Measurements from ENCODE around the gene CDH4.

CDH4 gene

DNA sequence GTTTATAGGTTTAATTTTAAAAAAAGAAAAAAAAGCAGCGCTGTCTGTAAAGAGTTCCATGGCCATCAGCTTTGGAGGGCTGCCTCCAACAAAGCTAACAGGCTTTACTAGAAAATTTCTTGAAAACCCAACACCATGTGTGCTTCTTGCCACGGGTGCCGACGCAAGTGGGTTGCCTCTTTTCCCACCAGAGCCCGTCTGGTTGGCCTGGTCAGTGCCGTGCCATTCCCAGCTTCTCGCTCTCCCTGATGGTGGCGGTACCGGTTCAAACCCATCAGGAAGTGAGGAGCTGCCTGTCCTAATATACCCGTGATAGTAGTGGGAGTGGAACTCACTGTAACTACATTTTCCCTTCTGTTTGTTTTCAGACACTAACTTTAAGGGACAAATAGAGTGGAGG, 73.7 kb downstream of the CDH4 start:
- no peak for DNase-seq (ENCODE audit: low read depth)

DNA sequence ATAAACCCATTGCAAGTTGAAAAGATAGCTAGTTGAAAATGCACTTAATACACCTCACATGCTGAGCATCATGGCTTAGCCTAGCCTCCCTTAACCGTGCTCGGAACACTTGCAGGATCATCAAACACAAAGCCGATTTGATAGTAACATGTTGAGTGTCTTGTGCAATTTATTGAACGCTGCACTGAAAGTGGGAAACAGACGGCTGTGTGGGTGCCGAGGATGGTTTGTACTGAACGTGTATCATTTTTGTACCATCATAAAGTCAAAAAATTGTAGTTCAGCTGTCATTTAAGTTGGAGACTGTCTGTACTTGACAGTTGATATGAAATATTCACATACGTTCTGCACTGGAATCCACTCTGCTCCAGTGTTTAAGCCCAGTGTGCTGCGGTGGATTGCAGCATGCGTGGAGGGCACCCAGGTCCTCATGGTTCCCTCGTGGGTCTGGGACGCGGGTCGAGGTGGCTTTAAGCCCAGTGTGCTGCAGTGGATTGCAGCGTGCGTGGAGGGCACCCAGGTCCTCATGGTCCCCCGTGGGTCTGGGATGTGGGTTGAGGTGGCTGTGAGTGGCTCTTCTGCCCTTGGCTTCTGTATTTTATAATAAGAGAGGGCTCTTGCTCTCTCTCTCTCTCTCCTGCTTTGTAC, 77.0 kb downstream of the CDH4 start:
- DNase-seq (ENCODE audit: low read depth), result no peak

DNA sequence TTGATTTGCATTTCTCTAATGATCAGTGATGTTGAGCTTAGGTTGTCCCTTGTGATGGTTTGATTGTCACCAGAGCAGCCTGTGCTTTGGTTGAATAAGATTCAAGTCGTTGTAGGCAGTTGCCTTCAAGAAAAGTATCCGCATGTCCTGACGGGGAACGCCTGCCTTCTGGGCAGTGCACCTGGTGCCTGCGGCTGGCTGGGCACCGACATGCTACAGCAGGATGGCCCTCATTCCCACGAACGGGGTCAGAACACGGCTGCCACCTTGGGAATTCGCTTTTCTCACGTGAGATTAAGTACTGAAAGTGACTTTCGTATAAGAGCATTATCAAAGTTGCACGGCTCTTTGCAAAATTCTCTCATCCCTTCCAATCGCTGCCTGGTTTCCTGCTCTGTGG, 78.4 kb downstream of the CDH4 start:
- DNase-seq (ENCODE audit: low read depth), result no peak

DNA sequence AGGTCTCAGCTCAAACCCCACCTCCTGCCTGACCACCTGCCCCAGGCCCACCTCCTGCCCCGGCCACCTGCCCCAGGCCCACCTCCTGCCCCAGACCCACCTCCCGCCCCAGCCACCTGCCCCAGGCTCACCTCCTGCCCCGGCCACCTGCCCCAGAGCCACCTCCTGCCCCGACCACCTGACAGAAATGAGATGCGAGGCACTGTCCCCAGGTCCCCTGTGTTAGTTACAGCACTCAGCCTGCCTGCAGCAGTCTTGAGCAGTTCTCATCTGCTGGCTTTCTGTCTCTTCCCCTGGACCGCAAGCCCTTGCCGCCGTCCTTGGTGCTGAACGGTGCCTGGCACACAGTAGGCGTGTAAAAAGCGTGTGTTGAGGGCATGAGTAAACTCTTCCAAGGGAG, 79.5 kb downstream of the CDH4 start:
- DNase-seq (ENCODE audit: low read depth), result no peak

DNA sequence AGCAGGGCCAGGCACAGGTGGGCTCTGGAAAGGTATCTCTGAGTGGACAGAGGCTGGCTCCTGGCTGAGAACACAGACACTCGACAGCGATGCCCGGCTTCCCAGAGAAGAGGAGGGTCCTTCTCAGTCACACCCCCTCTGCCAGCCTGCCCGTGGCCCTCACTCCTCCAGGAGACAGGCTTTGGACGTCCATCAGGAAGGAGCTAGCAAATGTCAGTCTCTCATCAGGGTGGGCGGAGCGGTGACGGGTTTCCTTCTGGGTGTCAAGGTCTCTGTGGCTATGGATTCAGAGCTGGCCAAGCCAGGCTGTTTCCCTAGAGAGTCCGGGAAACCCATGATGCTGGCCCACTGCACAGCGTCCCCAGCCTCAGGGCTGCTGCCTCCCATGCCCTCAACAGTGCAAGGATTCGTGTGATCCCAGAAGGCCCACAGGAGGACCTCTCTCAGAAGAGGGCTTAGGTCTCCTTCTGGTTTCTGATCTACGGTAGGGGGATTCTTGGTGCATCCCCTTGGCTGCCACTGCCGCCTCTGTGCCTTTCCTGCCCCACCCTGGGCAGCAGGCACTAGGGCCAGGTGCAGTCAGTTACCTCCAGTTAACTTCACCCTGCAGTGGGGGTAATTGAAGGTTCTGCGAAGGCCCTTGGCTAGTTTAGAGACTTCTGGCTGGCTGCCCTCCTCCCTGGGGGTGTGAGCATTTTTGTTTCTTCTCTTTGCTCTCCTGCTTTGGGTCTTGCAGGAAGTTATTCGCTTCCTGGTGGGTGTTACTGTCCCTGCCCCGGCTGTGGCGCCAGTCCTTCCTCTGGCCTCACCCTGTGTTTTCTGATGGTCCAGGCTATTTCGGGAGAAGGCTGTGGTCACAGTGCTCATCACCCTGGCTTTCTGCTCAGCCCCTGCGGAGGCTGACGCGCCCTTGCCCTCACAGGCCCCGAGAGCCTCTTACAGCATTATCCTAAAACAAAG, 80.2 kb downstream of the CDH4 start:
- no peak for DNase-seq (ENCODE audit: low read depth)

DNA sequence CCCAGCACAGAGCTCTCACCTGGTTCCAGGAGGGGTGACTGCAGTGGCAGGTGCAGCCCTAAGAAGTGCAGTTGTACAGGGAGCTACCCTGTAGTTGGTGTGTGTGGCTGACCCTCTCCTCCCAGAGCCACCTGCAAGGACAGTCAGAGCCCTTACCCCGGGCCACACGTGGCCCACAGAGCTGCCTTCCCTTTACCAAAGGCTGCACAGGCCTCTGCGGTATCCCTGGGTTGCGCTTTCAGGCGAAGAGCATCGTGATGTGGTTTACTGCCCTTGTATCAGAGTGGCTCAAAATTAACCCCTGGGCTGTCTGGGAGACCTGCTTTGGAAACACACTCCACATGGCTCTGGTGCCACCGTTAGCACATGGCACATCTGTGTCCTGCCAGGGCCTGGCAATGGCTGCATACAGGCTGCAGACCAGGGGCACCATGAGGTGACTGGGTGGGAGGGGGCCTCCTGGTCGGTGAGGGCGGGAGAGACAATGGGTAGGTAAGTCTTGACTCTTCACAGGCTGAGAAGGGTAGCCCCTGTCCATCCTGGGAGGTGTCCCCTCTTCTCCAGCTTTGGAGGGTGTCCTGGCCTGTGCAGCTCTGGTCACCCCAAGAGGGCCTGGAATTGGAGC, 81.5 kb downstream of the CDH4 start:
- no peak for DNase-seq (ENCODE audit: low read depth)

DNA sequence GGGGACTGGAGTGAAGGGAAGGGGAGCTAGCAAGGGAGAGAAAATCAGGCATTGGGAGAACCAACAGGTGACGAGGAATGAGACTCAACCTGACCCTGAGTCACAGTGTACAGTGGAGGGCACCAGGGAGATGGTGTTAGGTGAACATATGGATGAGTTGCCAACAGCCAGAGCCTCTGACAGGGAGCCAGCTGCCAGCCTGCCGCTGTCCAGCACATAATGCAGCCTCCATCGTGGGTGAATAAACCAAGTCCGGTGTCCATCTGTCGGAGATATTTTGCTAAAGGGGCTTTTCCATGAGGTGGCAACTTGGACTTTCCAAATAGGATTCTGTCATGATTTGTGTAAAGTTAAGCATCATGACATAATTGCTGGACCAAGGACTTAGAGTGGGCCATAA, 88.1 kb downstream of the CDH4 start:
- no peak for DNase-seq (ENCODE audit: low read depth)

DNA sequence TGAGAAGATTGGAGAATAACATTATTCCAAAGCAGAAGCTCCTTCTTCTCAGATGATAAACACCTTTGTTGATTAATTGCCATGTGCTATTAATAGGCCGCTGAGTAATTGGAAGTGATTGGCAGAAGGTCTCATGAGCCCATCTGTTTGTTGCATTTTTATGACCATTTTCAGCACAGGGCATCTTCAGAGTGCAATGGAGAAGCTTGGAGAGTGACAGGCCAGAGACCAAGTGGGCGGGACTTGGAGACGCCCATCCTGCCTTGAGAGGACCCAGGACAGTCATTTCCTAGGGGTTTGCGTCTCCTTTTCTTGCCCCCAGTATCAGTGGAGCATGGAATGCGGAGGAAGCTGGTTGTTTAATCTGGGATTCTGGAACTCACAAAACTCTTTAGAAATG, 89.5 kb downstream of the CDH4 start:
- no peak for DNase-seq (ENCODE audit: low read depth)

DNA sequence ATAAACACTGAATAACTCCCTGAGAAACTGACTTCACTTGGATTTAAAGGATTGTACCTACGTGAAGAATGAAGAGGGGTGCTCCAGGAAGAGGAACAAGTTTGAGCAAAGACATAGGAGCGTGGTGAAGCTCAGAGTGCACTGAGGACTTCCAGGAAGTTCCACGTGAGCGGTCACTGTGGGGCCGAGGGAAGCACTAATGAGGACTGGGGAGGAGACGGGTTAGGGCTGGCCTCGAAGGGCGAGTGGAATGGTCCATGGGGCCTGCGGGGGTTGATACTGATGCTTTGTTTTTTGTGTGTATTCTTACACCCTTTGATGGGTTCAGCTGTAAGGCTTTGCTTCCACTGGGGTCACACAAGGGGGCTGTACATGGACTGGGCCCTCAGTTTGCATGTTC, 91.9 kb downstream of the CDH4 start:
- DNase-seq (ENCODE audit: low read depth), result no peak

DNA sequence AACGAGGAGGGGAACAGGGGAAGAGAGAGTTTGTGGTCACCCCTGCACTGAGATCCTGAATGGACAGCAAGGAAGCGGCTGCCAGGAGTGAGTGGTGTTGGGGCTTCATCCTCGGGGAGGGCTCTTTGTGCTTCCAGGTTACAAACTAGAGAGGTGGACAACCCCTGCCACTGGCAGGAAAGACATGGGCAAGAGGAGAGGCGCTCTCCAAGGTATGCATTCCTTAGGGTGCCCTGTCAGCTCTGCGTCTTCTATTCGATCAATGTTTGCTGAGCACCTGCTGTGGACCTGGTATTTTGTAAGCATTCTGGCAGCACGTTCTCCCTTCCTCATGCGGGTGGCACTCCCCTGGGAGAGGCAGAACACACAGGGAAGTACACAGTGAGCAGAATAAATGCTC, 93.6 kb downstream of the CDH4 start:
- no peak for DNase-seq (ENCODE audit: low read depth)

DNA sequence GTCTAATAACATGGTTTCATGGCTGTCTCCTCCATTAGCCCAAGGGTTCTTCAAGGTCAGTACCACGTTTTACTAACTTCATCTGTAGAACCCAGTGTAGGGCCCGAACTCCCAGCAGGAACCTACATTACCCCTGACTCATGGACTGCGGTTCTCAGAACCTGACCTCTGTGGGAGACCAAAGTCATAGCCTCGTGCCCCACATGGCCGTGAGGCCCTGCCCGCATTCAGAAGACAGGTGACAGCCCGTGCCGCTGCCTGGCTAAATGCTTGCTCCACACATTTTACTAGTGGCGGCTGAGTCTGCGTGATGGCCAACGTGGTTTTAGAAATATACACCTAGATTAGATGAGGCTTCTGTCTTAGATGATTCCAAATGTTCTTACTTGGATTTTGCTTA, 94.9 kb downstream of the CDH4 start:
- no peak for DNase-seq (ENCODE audit: low read depth)

DNA sequence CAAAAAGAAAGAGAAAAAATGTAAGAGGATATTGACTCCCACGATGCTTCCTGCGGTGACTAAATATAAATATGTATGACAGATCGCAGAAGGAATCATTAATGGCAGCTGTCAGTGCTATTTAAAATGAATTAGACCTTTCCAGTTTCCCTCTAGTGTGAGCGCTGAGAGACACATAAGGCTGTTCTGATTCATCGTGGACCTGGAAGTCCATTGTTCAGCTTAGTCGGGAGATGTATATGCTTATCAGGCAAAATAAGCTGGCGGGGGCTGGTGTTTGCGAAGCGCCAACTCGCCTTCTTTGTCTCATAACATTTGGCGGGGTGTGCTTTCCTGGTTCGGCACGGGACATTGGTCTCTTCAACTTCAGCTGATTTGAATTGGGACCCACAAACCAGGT, 95.4 kb downstream of the CDH4 start:
- DNase-seq (ENCODE audit: low read depth), result no peak

DNA sequence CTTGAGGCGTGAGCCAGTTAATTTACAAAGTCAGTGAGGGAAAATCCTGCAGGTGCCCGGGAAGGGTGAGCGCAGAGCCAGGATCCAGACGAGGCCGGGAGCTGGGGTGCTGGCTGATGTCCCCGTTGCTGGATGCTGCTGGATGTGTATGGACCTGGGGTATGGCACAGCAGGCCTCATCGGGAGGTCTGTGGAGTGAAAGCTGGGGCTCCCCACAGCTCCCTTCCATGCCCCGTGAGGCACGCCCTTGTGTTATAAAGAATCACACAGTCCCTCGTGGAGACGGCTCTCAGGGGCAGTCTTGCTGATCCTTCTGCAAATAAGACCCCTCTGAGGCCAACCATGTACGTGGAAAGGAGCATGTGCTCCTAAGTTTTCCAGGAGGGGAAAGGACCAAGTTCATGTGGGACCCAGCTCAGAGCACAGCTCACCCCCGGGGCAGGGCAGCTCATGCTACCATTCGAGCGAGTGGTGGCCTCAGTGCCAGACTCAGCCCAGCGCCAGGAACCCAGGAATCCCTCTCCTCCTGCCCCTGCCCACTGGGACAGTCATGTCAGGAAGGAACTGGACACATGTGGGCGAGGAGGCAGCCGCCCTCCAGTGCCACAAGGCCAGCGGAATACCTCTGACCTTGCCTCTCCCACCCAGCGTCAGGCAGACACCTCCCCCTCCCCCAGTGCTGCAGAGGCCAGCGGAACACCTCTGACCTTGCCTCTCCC, 97.5 kb downstream of the CDH4 start:
- DNase-seq (ENCODE audit: low read depth), result no peak

DNA sequence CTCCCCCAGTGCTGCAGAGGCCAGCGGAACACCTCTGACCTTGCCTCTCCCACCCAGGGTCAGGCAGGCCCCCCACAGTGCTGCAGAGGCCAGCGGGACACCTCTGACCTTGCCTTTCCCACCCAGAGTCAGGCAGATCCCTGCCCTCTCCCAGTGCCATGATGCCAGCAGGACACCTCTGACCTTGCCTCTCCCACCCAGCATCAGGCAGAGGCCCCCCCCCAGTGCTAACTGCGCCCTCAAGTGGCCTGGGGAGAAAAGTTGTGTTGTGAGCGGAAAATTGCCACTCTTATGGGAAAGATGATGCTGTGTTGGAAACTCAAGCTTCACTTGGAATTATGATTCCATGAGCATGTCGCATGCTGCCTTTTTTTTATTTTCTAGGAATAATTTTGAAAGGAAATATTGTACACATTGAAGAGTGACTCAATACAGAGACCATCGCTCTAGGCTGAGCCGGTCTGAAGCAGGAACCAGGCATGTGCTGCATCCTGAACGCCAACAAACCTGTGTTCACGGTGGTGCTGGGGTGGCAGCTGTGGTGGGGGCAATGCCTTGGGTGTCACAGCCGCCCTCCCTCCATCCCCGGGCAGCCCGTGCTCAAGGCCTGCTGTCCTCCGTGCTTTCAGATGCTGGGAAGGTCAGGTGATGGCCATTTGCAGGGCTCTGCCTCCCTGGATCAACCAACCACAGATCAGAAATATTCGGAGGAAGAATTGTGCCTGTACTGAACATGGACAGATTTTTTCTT, 98.6 kb downstream of the CDH4 start:
- DNase-seq (ENCODE audit: low read depth), result no peak

DNA sequence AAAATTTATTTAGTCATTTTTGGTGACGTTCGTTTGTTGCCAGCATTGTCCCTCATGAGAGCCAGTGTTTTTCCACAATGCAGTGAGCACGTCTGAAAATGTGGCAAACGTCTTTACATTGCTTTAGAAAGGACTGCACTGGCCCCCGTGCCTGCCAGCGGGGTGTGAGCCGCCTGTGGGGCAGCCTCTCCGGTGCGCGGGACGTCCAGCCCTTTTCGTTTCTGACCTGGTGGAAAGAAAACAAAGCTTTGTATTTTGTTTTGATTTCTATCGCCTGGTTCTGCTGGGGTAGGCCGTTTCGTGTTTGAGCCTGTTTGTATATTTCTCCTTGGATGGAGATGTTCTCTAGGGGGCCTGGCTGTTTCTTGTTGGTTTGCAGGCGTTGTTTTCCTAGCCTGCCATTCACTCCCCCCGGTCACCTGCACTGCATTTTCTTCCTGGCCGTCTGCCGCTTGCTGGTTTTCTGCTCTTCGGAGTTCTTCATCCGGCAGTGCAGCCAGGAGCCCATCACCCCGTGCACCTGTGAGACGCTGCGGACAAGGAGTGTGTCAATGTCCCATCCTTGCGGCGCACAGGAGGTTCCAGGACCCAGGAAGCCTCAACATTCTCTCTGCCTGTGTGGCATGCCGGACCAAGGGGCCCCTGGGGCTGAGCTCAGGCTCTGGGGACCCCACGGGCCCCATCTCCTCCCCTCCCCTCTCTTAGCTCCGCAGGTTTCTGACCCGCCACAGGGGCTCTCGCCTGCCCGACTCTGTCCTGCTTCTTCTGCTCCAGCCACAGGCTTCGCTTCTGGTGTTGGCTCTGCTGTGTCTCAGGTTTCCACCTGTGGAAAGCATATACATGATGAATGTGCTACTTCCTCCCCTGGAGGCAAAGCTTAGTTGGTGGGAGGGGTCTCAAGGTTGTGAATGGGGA, 100.5 kb downstream of the CDH4 start:
- DNase-seq (ENCODE audit: low read depth), result no peak

DNA sequence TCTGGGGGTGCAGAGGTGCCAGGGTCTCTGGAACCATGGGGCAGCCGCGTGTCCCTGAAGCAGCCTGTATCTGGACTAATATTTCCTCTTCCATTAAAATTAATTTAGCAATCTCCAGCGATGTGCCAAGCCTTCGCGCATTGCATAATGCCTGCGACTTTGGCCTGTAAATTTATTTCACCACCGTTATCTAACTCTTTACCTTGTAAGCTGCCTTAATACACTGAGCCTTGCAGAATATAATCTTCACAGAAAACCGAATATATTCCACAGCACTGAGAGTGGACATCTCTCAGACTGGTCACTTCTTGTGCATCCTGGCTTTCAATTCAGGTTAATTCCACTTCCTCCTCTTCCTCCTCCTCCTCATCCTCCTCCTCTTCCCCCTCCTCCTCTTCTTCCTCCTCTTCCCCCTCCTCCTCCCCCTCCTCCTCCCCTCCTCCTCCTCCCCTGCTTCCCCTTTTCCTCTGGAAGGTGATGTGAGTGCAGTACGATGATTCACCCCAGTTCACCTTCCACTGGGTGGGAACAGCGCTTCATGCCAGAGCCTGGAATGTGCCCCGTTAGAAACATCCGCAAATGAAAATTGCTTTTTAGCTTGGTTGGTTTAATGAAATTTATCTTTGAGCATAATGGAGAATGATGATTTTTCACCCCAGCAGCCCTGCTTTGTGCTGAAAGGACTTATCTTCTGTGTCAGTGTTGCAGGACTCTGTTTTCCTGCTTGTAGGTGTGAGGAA, 101.4 kb downstream of the CDH4 start:
- DNase-seq (ENCODE audit: low read depth), result no peak

DNA sequence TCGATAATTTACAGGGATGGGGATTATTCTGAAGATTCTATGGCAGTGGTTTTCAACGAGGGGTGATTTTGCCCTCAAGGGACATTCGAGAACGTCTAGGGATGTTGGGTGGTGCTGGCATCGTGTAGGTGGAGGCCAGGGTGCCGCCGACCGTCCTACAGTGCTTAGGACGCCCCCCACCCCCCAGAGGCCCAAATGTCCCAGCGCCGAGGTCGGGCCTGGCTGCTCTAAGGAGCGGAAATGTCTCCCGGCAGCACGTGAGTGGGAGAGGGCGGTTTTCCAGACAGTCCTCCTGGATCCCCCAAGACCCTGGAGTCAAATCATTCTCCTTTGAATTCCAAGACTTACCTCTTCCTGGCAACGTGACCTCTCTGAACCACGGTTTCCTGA, 101.9 kb downstream of the CDH4 start:
- no peak for DNase-seq (ENCODE audit: low read depth)

DNA sequence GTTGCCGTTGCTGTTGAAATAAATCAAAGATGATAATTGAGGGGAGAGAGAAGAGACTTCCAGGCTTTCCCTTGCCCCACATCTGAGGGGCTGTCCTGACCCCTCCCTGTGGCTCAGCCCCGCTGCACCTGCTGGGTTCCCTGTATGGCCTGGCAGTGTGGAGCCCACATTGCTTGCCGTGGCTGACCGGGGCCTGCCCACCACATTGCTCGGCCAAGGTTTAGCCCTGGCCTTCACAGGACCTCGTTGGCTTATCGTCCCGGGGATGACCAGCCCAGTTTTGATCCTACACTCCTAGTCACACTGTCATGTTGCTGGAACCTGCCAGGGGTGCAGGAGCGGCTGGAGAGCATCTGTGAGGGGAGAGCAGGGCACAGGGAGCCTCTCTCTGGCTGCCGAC, 102.4 kb downstream of the CDH4 start:
- DNase-seq (ENCODE audit: low read depth), result no peak

DNA sequence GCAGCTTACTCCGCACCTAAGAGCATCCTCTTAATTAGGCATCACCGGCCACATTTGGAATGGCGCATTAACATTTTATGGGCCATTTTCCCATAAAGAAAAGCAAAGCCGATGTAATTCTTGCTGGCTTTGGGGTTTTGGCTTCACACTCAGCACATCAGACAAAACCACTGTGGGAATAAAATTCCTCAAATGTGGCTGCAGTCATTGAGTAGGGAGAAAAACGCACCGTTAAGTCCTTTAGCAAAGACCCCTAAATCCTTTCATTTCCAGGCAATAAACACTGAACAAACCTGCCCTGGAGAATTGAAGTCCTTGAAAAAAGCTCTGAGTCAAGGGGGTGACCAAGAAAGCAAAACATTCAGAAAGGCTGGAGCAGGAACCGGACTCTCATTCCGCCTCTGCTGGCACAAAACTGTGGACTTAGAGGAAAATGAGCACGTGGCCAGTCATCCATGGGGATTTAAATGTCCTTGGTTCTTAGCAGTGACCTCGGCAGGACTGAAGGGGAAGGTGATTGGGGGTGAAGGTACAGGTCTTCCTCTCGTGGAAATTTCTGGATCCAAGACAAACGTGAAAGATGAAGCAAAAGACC, 102.9 kb downstream of the CDH4 start:
- no peak for DNase-seq (ENCODE audit: low read depth)

DNA sequence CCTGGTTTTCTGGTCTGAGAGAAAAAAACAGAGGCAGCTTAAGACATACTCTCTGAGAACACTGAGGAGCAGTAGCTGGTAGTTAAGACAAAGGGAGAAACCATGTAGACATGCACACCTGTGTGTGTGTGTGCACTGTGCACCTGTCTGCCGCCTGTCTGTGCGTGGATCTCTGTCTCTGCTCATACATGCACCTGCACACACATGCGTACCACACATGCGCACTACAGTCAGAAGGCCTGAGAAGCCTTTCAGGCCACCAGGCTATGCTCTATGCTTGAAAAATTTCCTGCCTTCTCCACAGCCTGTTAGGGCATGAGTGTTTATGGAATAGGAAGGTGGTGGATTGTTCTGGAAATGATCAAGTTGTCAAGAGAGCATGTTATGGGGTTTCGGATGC, 103.5 kb downstream of the CDH4 start:
- no peak for DNase-seq (ENCODE audit: low read depth)

Measured in fibroblast of the conjunctiva (primary cell).